SK-N-SH (cell line): ENCODE measurements around the gene SLC25A44.

ENCODE experiments used
- JUND ChIP-seq: IDR thresholded peaks from 2 replicates; pipeline ENCODE4 v1.4.0; 2012
- POLR2AphosphoS5 ChIP-seq: IDR thresholded peaks from 2 replicates; pipeline ENCODE4 v1.6.1; 2012; ENCODE audit warnings: low read depth, low read length
- RXRA ChIP-seq: IDR thresholded peaks from 2 replicates; pipeline ENCODE4 v1.4.0; 2012; ENCODE audit warnings: low read depth, mild to moderate bottlenecking, borderline replicate concordance
- YY1 ChIP-seq: IDR thresholded peaks from 2 replicates; pipeline ENCODE4 v1.4.0; 2012; ENCODE audit warnings: low read depth, mild to moderate bottlenecking
- TF ChIP-seq, protein P1 (sequence below): IDR thresholded peaks from 2 replicates; pipeline ENCODE4 v1.4.0; 2012; ENCODE audit warnings: low read depth, borderline replicate concordance
- TF ChIP-seq, protein P2 (sequence below): fragments of 200-600 bp; sonication (generic); IDR thresholded peaks from 2 replicates; pipeline ENCODE4 v1.6.1; 2017; ENCODE audit warnings: antibody characterized with exemption, mild to moderate bottlenecking, moderate library complexity

DNA sequence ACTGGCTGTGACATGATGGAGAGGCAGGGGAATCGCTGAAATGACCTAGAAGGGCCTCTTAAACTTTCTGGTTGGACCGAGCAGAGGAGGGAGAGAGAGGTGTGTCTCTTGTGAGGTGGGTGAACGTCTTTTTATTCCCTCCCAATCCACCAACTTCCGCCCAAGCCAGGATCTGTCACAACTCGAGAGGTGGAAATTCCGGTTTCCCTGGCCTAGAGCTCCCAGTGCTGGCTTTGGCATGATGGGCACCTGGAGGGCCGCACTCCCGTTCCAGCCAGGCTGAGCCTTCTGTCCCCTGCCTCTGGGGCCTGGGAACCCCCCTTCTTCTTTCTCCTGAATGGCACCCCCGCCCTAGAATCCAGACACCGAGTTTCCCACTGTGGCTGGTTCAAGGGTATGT lies 40.5 kb upstream of the SLC25A44 start, which contains the start of gene SEMA4A:
- TF ChIP-seq, protein P1, sequence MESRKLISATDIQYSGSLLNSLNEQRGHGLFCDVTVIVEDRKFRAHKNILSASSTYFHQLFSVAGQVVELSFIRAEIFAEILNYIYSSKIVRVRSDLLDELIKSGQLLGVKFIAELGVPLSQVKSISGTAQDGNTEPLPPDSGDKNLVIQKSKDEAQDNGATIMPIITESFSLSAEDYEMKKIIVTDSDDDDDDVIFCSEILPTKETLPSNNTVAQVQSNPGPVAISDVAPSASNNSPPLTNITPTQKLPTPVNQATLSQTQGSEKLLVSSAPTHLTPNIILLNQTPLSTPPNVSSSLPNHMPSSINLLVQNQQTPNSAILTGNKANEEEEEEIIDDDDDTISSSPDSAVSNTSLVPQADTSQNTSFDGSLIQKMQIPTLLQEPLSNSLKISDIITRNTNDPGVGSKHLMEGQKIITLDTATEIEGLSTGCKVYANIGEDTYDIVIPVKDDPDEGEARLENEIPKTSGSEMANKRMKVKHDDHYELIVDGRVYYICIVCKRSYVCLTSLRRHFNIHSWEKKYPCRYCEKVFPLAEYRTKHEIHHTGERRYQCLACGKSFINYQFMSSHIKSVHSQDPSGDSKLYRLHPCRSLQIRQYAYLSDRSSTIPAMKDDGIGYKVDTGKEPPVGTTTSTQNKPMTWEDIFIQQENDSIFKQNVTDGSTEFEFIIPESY = no peak
- TF ChIP-seq, protein P2, sequence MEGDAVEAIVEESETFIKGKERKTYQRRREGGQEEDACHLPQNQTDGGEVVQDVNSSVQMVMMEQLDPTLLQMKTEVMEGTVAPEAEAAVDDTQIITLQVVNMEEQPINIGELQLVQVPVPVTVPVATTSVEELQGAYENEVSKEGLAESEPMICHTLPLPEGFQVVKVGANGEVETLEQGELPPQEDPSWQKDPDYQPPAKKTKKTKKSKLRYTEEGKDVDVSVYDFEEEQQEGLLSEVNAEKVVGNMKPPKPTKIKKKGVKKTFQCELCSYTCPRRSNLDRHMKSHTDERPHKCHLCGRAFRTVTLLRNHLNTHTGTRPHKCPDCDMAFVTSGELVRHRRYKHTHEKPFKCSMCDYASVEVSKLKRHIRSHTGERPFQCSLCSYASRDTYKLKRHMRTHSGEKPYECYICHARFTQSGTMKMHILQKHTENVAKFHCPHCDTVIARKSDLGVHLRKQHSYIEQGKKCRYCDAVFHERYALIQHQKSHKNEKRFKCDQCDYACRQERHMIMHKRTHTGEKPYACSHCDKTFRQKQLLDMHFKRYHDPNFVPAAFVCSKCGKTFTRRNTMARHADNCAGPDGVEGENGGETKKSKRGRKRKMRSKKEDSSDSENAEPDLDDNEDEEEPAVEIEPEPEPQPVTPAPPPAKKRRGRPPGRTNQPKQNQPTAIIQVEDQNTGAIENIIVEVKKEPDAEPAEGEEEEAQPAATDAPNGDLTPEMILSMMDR = no peak
- no peak for TF ChIP-seq JUND
- no peak for TF ChIP-seq RXRA
- TF ChIP-seq YY1 = no peak
- TF ChIP-seq POLR2AphosphoS5 = no peak
